ENCODE results near the gene RBM3. TPM values are rescaled to one million over a fixed set of nuclear protein-coding genes. Genes with fewer than 3 reads are reported as not detected.
"Not testable (repeated sequence)": the region's sequence is repeated elsewhere in the genome, so short reads cannot be mapped to it uniquely, and the experiment has no call there.

RBM3 gene
- total RNA-seq, result 100 to 1,000 TPM; 266 to 278 TPM

GRCh38 chrX:48574270-48575266 lies at the start of gene RBM3:
TSS of gene RBM3 (plus strand) at chrX:48574484. CDS start at chrX:48575181, 697 bp downstream.
- Mint-ChIP-seq H3K27ac (peak within 1 kb of the TSS; percentile 98), H3K4me1 (ENCODE audit: low read depth) (peaks cover 35% of the 10 kb centered on the region), H3K4me3 (peak within 1 kb of the TSS; percentile 97), H3K36me3 (ENCODE audit: low read depth) (peaks cover 47% of the 10 kb centered on the region), H3K27me3 (ENCODE audit: low read depth) (no peaks in the 10 kb centered on the region), H3K9me3 (ENCODE audit: insufficient read depth) (no peaks in the 10 kb centered on the region)
- DNase-seq (peak; percentile 96), ATAC-seq (peak; percentile 95)
- ChIA-PET POLR2A (interaction anchor here (0.7 to 2.9 kb wide), 10 partner anchors 15 to 162 kb away, joined by 3 to 21 read pairs (median 4); partner anchors contain the start of genes EBP, TBC1D25 and WAS), CTCF (interaction anchor here (0.7 to 1.6 kb wide), 3 partner anchors 19 to 100 kb away, joined by 3 to 8 read pairs (median 4); partner anchors contain the start of gene TBC1D25)

- DNase-seq; ATAC-seq; H3K27ac Mint-ChIP-seq; H3K9me3 Mint-ChIP-seq (ENCODE audit: insufficient read depth); H3K27me3 Mint-ChIP-seq (ENCODE audit: low read depth); CTCF ChIA-PET; POLR2A ChIA-PET: not testable (repeated sequence)
- Mint-ChIP-seq H3K36me3 (ENCODE audit: low read depth) (peaks cover 49% of the 10 kb centered on the region), H3K4me1 (ENCODE audit: low read depth) (peaks cover 35% of the 10 kb centered on the region), H3K4me3 (peak overlapping the region; percentile 12)
Measured at GRCh38 chrX:48525853-48526252, 48.4 kb upstream of the RBM3 start.

- Mint-ChIP-seq H3K9me3 (ENCODE audit: insufficient read depth) (no peaks in the 10 kb centered on the region), H3K27ac (no peak overlapping the region), H3K4me3 (no peak overlapping the region), H3K36me3 (ENCODE audit: low read depth) (peaks cover 30% of the 10 kb centered on the region), H3K27me3 (ENCODE audit: low read depth) (no peaks in the 10 kb centered on the region), H3K4me1 (ENCODE audit: low read depth) (peaks cover 47% of the 10 kb centered on the region)
- CTCF ChIA-PET, result no interaction called here
- POLR2A ChIA-PET, result interaction anchor here (0.6 to 1.0 kb wide), 2 partner anchors 9 to 33 kb away, joined by 3 read pairs; partner anchors contain the start of gene TBC1D25
- ATAC-seq (no peak), DNase-seq (no peak)
Measured at GRCh38 chrX:48530736-48531135, 43.5 kb upstream of the RBM3 start.

GRCh38 chrX:48531358-48531959 lies 42.8 kb upstream of the RBM3 start:
- Mint-ChIP-seq H3K36me3 (ENCODE audit: low read depth) (peaks cover 25% of the 10 kb centered on the region), H3K9me3 (ENCODE audit: insufficient read depth) (no peaks in the 10 kb centered on the region), H3K4me1 (ENCODE audit: low read depth) (peaks cover 43% of the 10 kb centered on the region), H3K27me3 (ENCODE audit: low read depth) (no peaks in the 10 kb centered on the region), H3K27ac (peak overlapping the region; percentile 76), H3K4me3 (no peak overlapping the region)
- ChIA-PET POLR2A (interaction anchor here (0.6 to 1.0 kb wide), 2 partner anchors 8 to 548 kb away, joined by 3 read pairs; partner anchors contain the start of genes TBC1D25 and WDR45), CTCF (interaction anchor here (1.0 kb wide), 1 partner anchor 9 kb away, joined by 3 read pairs; no protein-coding TSS in a partner anchor)
- DNase-seq, result no peak
- peak; percentile 55 for ATAC-seq

GRCh38 chrX:48532161-48532560 lies 42.1 kb upstream of the RBM3 start:
- POLR2A ChIA-PET, result interaction anchor here (0.6 kb wide), 1 partner anchor 547 kb away, joined by 3 read pairs; the partner anchor contains the start of gene WDR45

GRCh38 chrX:48533165-48533564 lies 41.1 kb upstream of the RBM3 start:
- no peak overlapping the region for H3K4me3 Mint-ChIP-seq
- H3K27me3 Mint-ChIP-seq (ENCODE audit: low read depth), result no peaks in the 10 kb centered on the region
- DNase-seq (no peak), ATAC-seq (no peak)
- H3K36me3 Mint-ChIP-seq (ENCODE audit: low read depth), result peaks cover 17% of the 10 kb centered on the region
- no peaks in the 10 kb centered on the region for H3K9me3 Mint-ChIP-seq (ENCODE audit: insufficient read depth)
- H3K4me1 Mint-ChIP-seq (ENCODE audit: low read depth), result peaks cover 36% of the 10 kb centered on the region
- ChIA-PET POLR2A (interaction anchor here (0.6 kb wide), 2 partner anchors 17 to 64 kb away, joined by 3 to 4 read pairs; no protein-coding TSS in a partner anchor), CTCF (no interaction called here)
- no peak overlapping the region for H3K27ac Mint-ChIP-seq

More at GRCh38 chrX:48532161-48532560, 42.1 kb upstream of the RBM3 start:
- no peaks in the 10 kb centered on the region for H3K27me3 Mint-ChIP-seq (ENCODE audit: low read depth)
- no peaks in the 10 kb centered on the region for H3K9me3 Mint-ChIP-seq (ENCODE audit: insufficient read depth)
- H3K27ac Mint-ChIP-seq, result peak overlapping the region; percentile 76
- no peak for DNase-seq
- CTCF ChIA-PET, result no interaction called here
- no peak for ATAC-seq
- peaks cover 36% of the 10 kb centered on the region for H3K4me1 Mint-ChIP-seq (ENCODE audit: low read depth)
- peaks cover 20% of the 10 kb centered on the region for H3K36me3 Mint-ChIP-seq (ENCODE audit: low read depth)
- no peak overlapping the region for H3K4me3 Mint-ChIP-seq

- H3K9me3 Mint-ChIP-seq (ENCODE audit: insufficient read depth), result no peaks in the 10 kb centered on the region
- H3K36me3 Mint-ChIP-seq (ENCODE audit: low read depth), result peaks cover 19% of the 10 kb centered on the region
- ChIA-PET CTCF (interaction anchor here (0.6 to 3.1 kb wide), 7 partner anchors 11 to 456 kb away, joined by 3 to 21 read pairs (median 8); partner anchors contain the start of genes EBP, FTSJ1, RBM3 and SLC38A5), POLR2A (interaction anchor here (1.8 to 4.3 kb wide), 3 partner anchors 11 to 36 kb away, joined by 7 to 21 read pairs (median 20); partner anchors contain the start of genes EBP and RBM3)
- DNase-seq (no peak), ATAC-seq (peak; percentile 5)
- H3K4me3 Mint-ChIP-seq, result peak overlapping the region; percentile 87
- peaks cover 32% of the 10 kb centered on the region for H3K4me1 Mint-ChIP-seq (ENCODE audit: low read depth)
- H3K27ac Mint-ChIP-seq, result peak overlapping the region; percentile 99
- no peaks in the 10 kb centered on the region for H3K27me3 Mint-ChIP-seq (ENCODE audit: low read depth)
Measured at GRCh38 chrX:48538641-48539344, 35.5 kb upstream of the RBM3 start.

GRCh38 chrX:48539345-48540027 lies 34.8 kb upstream of the RBM3 start, which contains the start of gene TBC1D25:
TSS of gene TBC1D25 (plus strand) at chrX:48539714. CDS start at chrX:48539798, 84 bp downstream.
- DNase-seq (peak; percentile 98), ATAC-seq (peak; percentile 83)
- CTCF ChIA-PET, result interaction anchor here (0.6 to 3.1 kb wide), 9 partner anchors 8 to 456 kb away, joined by 3 to 21 read pairs (median 4); partner anchors contain the start of genes EBP, FTSJ1, RBM3 and SLC38A5
- Mint-ChIP-seq H3K36me3 (ENCODE audit: low read depth) (peaks cover 22% of the 10 kb centered on the region), H3K27me3 (ENCODE audit: low read depth) (no peaks in the 10 kb centered on the region), H3K4me1 (ENCODE audit: low read depth) (peaks cover 29% of the 10 kb centered on the region), H3K9me3 (ENCODE audit: insufficient read depth) (no peaks in the 10 kb centered on the region), H3K27ac (peak within 1 kb of the TSS; percentile 99), H3K4me3 (peak within 1 kb of the TSS; percentile 87)
- POLR2A ChIA-PET, result interaction anchor here (0.9 to 4.3 kb wide), 6 partner anchors 9 to 66 kb away, joined by 3 to 21 read pairs (median 7); partner anchors contain the start of genes EBP and RBM3

- H3K9me3 Mint-ChIP-seq (ENCODE audit: insufficient read depth), result no peaks in the 10 kb centered on the region
- DNase-seq, result peak; percentile 67
- H3K27ac Mint-ChIP-seq, result peak overlapping the region; percentile 99
- peaks cover 22% of the 10 kb centered on the region for H3K36me3 Mint-ChIP-seq (ENCODE audit: low read depth)
- ChIA-PET CTCF (interaction anchor here (1.0 to 3.1 kb wide), 8 partner anchors 9 to 457 kb away, joined by 3 to 21 read pairs (median 6); partner anchors contain the start of genes EBP, FTSJ1, RBM3 and SLC38A5), POLR2A (interaction anchor here (0.9 to 4.3 kb wide), 6 partner anchors 9 to 67 kb away, joined by 3 to 21 read pairs (median 7); partner anchors contain the start of genes EBP and RBM3)
- H3K4me3 Mint-ChIP-seq, result peak overlapping the region; percentile 87
- H3K4me1 Mint-ChIP-seq (ENCODE audit: low read depth), result peaks cover 26% of the 10 kb centered on the region
- ATAC-seq, result peak; percentile 54
- H3K27me3 Mint-ChIP-seq (ENCODE audit: low read depth), result no peaks in the 10 kb centered on the region
Measured at GRCh38 chrX:48540028-48540375, 34.3 kb upstream of the RBM3 start.

GRCh38 chrX:48540480-48540879 lies 33.8 kb upstream of the RBM3 start:
- POLR2A ChIA-PET, result interaction anchor here (1.1 to 4.3 kb wide), 5 partner anchors 10 to 67 kb away, joined by 3 to 21 read pairs (median 7); partner anchors contain the start of genes EBP and RBM3
- no peaks in the 10 kb centered on the region for H3K27me3 Mint-ChIP-seq (ENCODE audit: low read depth)
- ATAC-seq (no peak), DNase-seq (no peak)
- CTCF ChIA-PET, result interaction anchor here (1.3 to 3.1 kb wide), 6 partner anchors 9 to 457 kb away, joined by 3 to 21 read pairs (median 10); partner anchors contain the start of genes EBP, FTSJ1, RBM3 and SLC38A5
- peaks cover 23% of the 10 kb centered on the region for H3K36me3 Mint-ChIP-seq (ENCODE audit: low read depth)
- H3K4me3 Mint-ChIP-seq, result peak overlapping the region; percentile 87
- peaks cover 25% of the 10 kb centered on the region for H3K4me1 Mint-ChIP-seq (ENCODE audit: low read depth)
- no peaks in the 10 kb centered on the region for H3K9me3 Mint-ChIP-seq (ENCODE audit: insufficient read depth)
- H3K27ac Mint-ChIP-seq, result peak overlapping the region; percentile 99
